GM23338 (cell line): ENCODE measurements around the gene KLHL25.

Experiments
- CREB1 ChIP-seq: fragments of 250-450 bp; sonication (Bioruptor Pico); IDR thresholded peaks from 2 replicates; pipeline ENCODE4 v1.5.0; 2020; ENCODE audit warnings: low read depth, mild to moderate bottlenecking, moderate library complexity
- CTCF ChIP-seq, 2 experiments: fragments of 200-600 bp in 1 of 2; sonication (generic) in 1 of 2; conservative IDR thresholded peaks; 2 replicates each; pipeline versions ENCODE4 v1.5.1 to v1.6.1; 2016 to 2017; ENCODE audit warnings: antibody characterized with exemption in 2 of 2, low read depth in 2 of 2, mild to moderate bottlenecking in 2 of 2, moderate library complexity in 1 of 2
- ETS1 ChIP-seq: IDR thresholded peaks from 2 replicates; pipeline ENCODE4 v1.6.1; 2016; ENCODE audit warnings: antibody characterized with exemption
- EZH2 ChIP-seq: fragments of 200-600 bp; sonication (generic); IDR thresholded peaks from one replicate; pipeline ENCODE4 v1.8.0; 2017; ENCODE audit warnings: antibody characterized with exemption, mild to moderate bottlenecking, low read depth; ENCODE audit not compliant: unreplicated experiment
- EZH2phosphoT487 ChIP-seq: fragments of 200-600 bp; sonication (generic); IDR thresholded peaks from one replicate; pipeline ENCODE4 v1.8.1; 2018; ENCODE audit warnings: antibody characterized with exemption; ENCODE audit not compliant: unreplicated experiment
- JUNB ChIP-seq: IDR thresholded peaks from one replicate; pipeline ENCODE4 v1.6.1; 2016; ENCODE audit warnings: antibody characterized with exemption; ENCODE audit not compliant: unreplicated experiment
- POLR2AphosphoS5 ChIP-seq: IDR thresholded peaks from 2 replicates; pipeline ENCODE4 v1.6.1; 2016; ENCODE audit warnings: antibody characterized with exemption, low read depth
- REST ChIP-seq: IDR thresholded peaks from one replicate; pipeline ENCODE4 v1.6.1; 2018; ENCODE audit warnings: antibody characterized with exemption; ENCODE audit not compliant: unreplicated experiment
- STAT1 ChIP-seq: IDR thresholded peaks from one replicate; pipeline ENCODE4 v1.6.1; 2016; ENCODE audit warnings: antibody characterized with exemption; ENCODE audit not compliant: unreplicated experiment
- ZNF114 ChIP-seq: fragments of 250-450 bp; sonication (Bioruptor Pico); IDR thresholded peaks from 2 replicates; pipeline ENCODE4 v1.5.0; 2020; ENCODE audit warnings: mild to moderate bottlenecking, moderate library complexity

DNA sequence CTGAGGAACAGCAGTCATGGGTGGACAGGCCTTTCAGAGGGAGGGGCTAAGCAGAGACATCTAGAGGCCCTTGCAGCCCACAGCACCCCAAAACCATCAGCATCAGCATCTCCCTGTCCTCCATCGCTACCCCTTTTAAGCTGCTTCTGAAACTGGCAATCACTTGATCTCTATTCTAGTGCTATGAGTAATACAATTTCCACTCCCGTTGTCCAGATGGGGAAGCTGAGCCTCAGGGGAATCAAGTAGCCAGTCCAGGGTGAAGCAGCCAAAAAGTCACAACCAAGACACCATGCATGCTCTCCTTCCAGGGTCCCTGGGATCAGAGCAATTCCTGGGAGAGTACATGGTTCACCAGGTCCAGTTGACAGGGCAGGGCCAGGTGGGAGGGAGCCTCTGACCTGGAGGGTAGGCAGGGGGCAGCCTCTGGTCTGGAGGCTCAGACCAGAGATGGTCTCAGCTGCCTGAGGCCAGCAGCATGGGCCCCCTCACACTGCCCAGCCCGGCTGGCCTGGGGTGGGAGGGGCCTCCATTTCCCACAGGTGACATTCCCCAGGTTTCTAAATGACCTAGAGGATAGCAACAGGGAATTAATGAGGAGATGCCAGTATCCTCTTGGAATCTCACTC, 30.0 kb downstream of the KLHL25 start:
- TF ChIP-seq CTCF (conservative IDR thresholded peaks at IDR 0.05; ENCODE audit: low read depth in 2 of 2), result no peak
- no peak for TF ChIP-seq EZH2
- TF ChIP-seq ETS1, result no peak
- no peak for TF ChIP-seq EZH2phosphoT487
- TF ChIP-seq CREB1 (CRISPR knock-in tag), result no peak
- TF ChIP-seq JUNB, result no peak
- TF ChIP-seq REST, result no peak
- TF ChIP-seq ZNF114 (CRISPR knock-in tag), result no peak
- no peak for TF ChIP-seq POLR2AphosphoS5
- TF ChIP-seq STAT1, result no peak
